Nephron (organoid): ENCODE results near the gene LIMS2.

Source experiments
- H3K27ac Mint-ChIP-seq, 3 experiments: 2 replicates each; pipeline ENCODE4 v1.8.0; 2020; ENCODE audit warnings: mixed read lengths in 3 of 3, mild to moderate bottlenecking in 2 of 3, moderate library complexity in 1 of 3
- H3K27me3 Mint-ChIP-seq: 2 replicates; pipeline ENCODE4 v1.8.0; 2021; ENCODE audit warnings: low read depth, mild to moderate bottlenecking, moderate library complexity, mixed read lengths
- H3K36me3 Mint-ChIP-seq: 2 replicates; pipeline ENCODE4 v1.8.0; 2020; ENCODE audit warnings: low read depth, mixed read lengths
- H3K4me1 Mint-ChIP-seq: 2 replicates; pipeline ENCODE4 v1.8.0; 2020; ENCODE audit warnings: mixed read lengths
- H3K4me3 Mint-ChIP-seq, 3 experiments: 2 replicates each; pipeline ENCODE4 v1.8.0; 2020; ENCODE audit warnings: mild to moderate bottlenecking in 3 of 3, mixed read lengths in 3 of 3, moderate library complexity in 2 of 3
- H3K9me3 Mint-ChIP-seq: 2 replicates; pipeline ENCODE4 v1.8.0; 2020; ENCODE audit warnings: mixed read lengths
- CTCF ChIP-seq, 3 experiments: fragments of 200-600 bp; sonication (generic); IDR thresholded peaks; one replicate each; pipeline ENCODE4 v1.5.0; 2021; ENCODE audit warnings: antibody characterized with exemption in 3 of 3; ENCODE audit not compliant: unreplicated experiment in 3 of 3

Gene LIMS2

GRCh38 chr2:127697482-127698180 lies 22.3 kb upstream of the LIMS2 start:
- Mint-ChIP-seq H3K9me3 (no peaks in the 10 kb centered on the region), H3K4me3 (no peak overlapping the region), H3K4me1 (peaks cover 7% of the 10 kb centered on the region), H3K27ac (no peak overlapping the region), H3K36me3 (peaks cover 5% of the 10 kb centered on the region), H3K27me3 (peaks cover 5% of the 10 kb centered on the region)
- TF ChIP-seq CTCF (IDR thresholded peaks at IDR 0.05; ENCODE audit: unreplicated experiment in 3 of 3), result no peak

GRCh38 chr2:127695491-127696472 lies 20.5 kb upstream of the LIMS2 start:
- Mint-ChIP-seq H3K27ac (no peak overlapping the region), H3K9me3 (peaks cover 18% of the 10 kb centered on the region), H3K27me3 (peaks cover 7% of the 10 kb centered on the region), H3K4me3 (no peak overlapping the region), H3K36me3 (peaks cover 5% of the 10 kb centered on the region), H3K4me1 (no peaks in the 10 kb centered on the region)
- peak in 2 of 3 experiments; percentile 26 to 46 for TF ChIP-seq CTCF (IDR thresholded peaks at IDR 0.05; ENCODE audit: unreplicated experiment in 3 of 3)

- H3K27me3 Mint-ChIP-seq, result peaks cover 7% of the 10 kb centered on the region
- TF ChIP-seq CTCF (IDR thresholded peaks at IDR 0.05; ENCODE audit: unreplicated experiment in 3 of 3), result no peak
- H3K36me3 Mint-ChIP-seq, result peaks cover 5% of the 10 kb centered on the region
- H3K9me3 Mint-ChIP-seq, result peaks cover 22% of the 10 kb centered on the region
- no peak overlapping the region for H3K27ac Mint-ChIP-seq
- H3K4me1 Mint-ChIP-seq, result no peaks in the 10 kb centered on the region
- H3K4me3 Mint-ChIP-seq, result no peak overlapping the region
These were observed 19.7 kb upstream of the LIMS2 start for GRCh38 chr2:127694986-127695385.

GRCh38 chr2:127690696-127691095 lies 15.4 kb upstream of the LIMS2 start:
- peaks cover 5% of the 10 kb centered on the region for H3K36me3 Mint-ChIP-seq
- peaks cover 5% of the 10 kb centered on the region for H3K4me1 Mint-ChIP-seq
- H3K27me3 Mint-ChIP-seq, result peaks cover 4% of the 10 kb centered on the region
- no peak overlapping the region for H3K27ac Mint-ChIP-seq
- no peak overlapping the region for H3K4me3 Mint-ChIP-seq
- TF ChIP-seq CTCF (IDR thresholded peaks at IDR 0.05; ENCODE audit: unreplicated experiment in 3 of 3), result no peak
- H3K9me3 Mint-ChIP-seq, result peaks cover 41% of the 10 kb centered on the region

- Mint-ChIP-seq H3K27ac (no peak overlapping the region), H3K4me1 (peaks cover 16% of the 10 kb centered on the region), H3K36me3 (peaks cover 5% of the 10 kb centered on the region), H3K27me3 (peaks cover 7% of the 10 kb centered on the region), H3K9me3 (peaks cover 41% of the 10 kb centered on the region), H3K4me3 (no peak overlapping the region)
- TF ChIP-seq CTCF (IDR thresholded peaks at IDR 0.05; ENCODE audit: unreplicated experiment in 3 of 3), result no peak
These were observed 13.1 kb upstream of the LIMS2 start for GRCh38 chr2:127688405-127688804.
